GM19240 (cell line): ENCODE measurements around the gene CREG2.
"Not testable (repeated sequence)": the region's sequence is repeated elsewhere in the genome, so short reads cannot be mapped to it uniquely, and the experiment has no call there.

Experiments
- DNase-seq: peaks from one replicate; pipeline ENCODE4 v3.0.0; 2011; ENCODE audit warnings: low spot score; ENCODE audit not compliant: insufficient read length

The CREG2 gene

GRCh38 chr2:101374821-101375561, 12.3 kb downstream of the CREG2 start:
- no peak for DNase-seq

- DNase-seq, result no peak
Measured at GRCh38 chr2:101372792-101373191, 14.5 kb downstream of the CREG2 start.

- DNase-seq, result no peak
Measured at GRCh38 chr2:101371636-101372035, 15.7 kb downstream of the CREG2 start.

- DNase-seq, result no peak
Measured at GRCh38 chr2:101369100-101369499, 18.2 kb downstream of the CREG2 start.

GRCh38 chr2:101368376-101368775, 18.9 kb downstream of the CREG2 start:
- no peak for DNase-seq

GRCh38 chr2:101367508-101367907, 19.8 kb downstream of the CREG2 start:
- no peak for DNase-seq

- DNase-seq, result no peak
Measured at GRCh38 chr2:101364878-101365277, 22.4 kb downstream of the CREG2 start.

GRCh38 chr2:101362777-101363176, 24.5 kb downstream of the CREG2 start:
- no peak for DNase-seq

- DNase-seq, result no peak
Measured at GRCh38 chr2:101362316-101362715, 25.0 kb downstream of the CREG2 start.

GRCh38 chr2:101361522-101361921, 25.8 kb downstream of the CREG2 start:
- no peak for DNase-seq

GRCh38 chr2:101361121-101361520, 26.2 kb downstream of the CREG2 start:
- no peak for DNase-seq

GRCh38 chr2:101360232-101360631, 27.1 kb downstream of the CREG2 start:
- DNase-seq, result no peak

- DNase-seq, result no peak
Measured at GRCh38 chr2:101359410-101359954, 27.8 kb downstream of the CREG2 start.

- DNase-seq, result no peak
Measured at GRCh38 chr2:101357376-101357775, 29.9 kb downstream of the CREG2 start.

- no peak for DNase-seq
Measured at GRCh38 chr2:101356521-101356920, 30.8 kb downstream of the CREG2 start.

- no peak for DNase-seq
Measured at GRCh38 chr2:101356055-101356454, 31.2 kb downstream of the CREG2 start.

GRCh38 chr2:101355401-101356054, 31.8 kb downstream of the CREG2 start:
- no peak for DNase-seq

- no peak for DNase-seq
Measured at GRCh38 chr2:101354420-101355311, 32.6 kb downstream of the CREG2 start.

GRCh38 chr2:101352631-101353030, 34.7 kb downstream of the CREG2 start:
- not testable (repeated sequence) for DNase-seq

- DNase-seq, result no peak
Measured at GRCh38 chr2:101351207-101351606, 36.1 kb downstream of the CREG2 start.

GRCh38 chr2:101349893-101350662, 37.2 kb downstream of the CREG2 start:
- DNase-seq, result no peak
